Trophoblast cell (in vitro differentiated cells and primary cell): Measurements from ENCODE around the gene MDH1B.
A peak's percentile ranks its signal among the peaks of the same experiment; 100 is the strongest.

Source experiments
- DNase-seq, 2 donors: peaks; one replicate each; pipeline ENCODE4 v3.0.0-alpha.2; 2016
- H2AFZ ChIP-seq: 2 replicates; pipeline ENCODE4 v1.6.1; 2013; ENCODE audit warnings: low read length, moderate library complexity, mild to moderate bottlenecking; ENCODE audit not compliant: insufficient read depth, poor library complexity
- H2AK5ac ChIP-seq: 2 replicates; pipeline ENCODE4 v1.6.1; 2013; ENCODE audit warnings: mild to moderate bottlenecking, low read length
- H2BK120ac ChIP-seq: 2 replicates; pipeline ENCODE4 v1.6.1; 2013; ENCODE audit warnings: low read length, mild to moderate bottlenecking, moderate library complexity; ENCODE audit not compliant: insufficient read depth, poor library complexity
- H2BK12ac ChIP-seq: 2 replicates; pipeline ENCODE4 v1.6.1; 2013; ENCODE audit warnings: mild to moderate bottlenecking, low read length, moderate library complexity
- H2BK5ac ChIP-seq: 2 replicates; pipeline ENCODE4 v1.6.1; 2013; ENCODE audit warnings: low read length, low read depth, moderate library complexity, mild to moderate bottlenecking; ENCODE audit not compliant: poor library complexity
- H3K14ac ChIP-seq: 2 replicates; pipeline ENCODE4 v1.6.1; 2013; ENCODE audit warnings: mild to moderate bottlenecking, low read length
- H3K18ac ChIP-seq: 2 replicates; pipeline ENCODE4 v1.6.1; 2013; ENCODE audit warnings: mild to moderate bottlenecking, low read length
- H3K23ac ChIP-seq: 2 replicates; pipeline ENCODE4 v1.6.1; 2013; ENCODE audit warnings: low read length
- H3K27ac ChIP-seq: 2 replicates; pipeline ENCODE4 v1.5.1; 2013; ENCODE audit warnings: low read depth, mild to moderate bottlenecking, inconsistent platforms, low read length, moderate library complexity
- H3K27me3 ChIP-seq: 2 replicates; pipeline ENCODE4 v1.6.1; 2013; ENCODE audit warnings: inconsistent platforms, mild to moderate bottlenecking, low read length, moderate library complexity; ENCODE audit not compliant: insufficient read depth
- H3K36me3 ChIP-seq, 2 experiments: 1 replicate in 1 of 2; 2 replicates in 1 of 2; pipeline ENCODE4 v1.6.1; 2013; ENCODE audit warnings: low read length in 2 of 2, mild to moderate bottlenecking in 2 of 2, moderate library complexity in 1 of 2; ENCODE audit not compliant: insufficient read depth in 2 of 2, control insufficient read depth in 1 of 2
- H3K4ac ChIP-seq: 2 replicates; pipeline ENCODE4 v1.6.1; 2013; ENCODE audit warnings: low read depth, mild to moderate bottlenecking, low read length, moderate library complexity
- H3K4me1 ChIP-seq, 2 experiments: 1 replicate in 1 of 2; 2 replicates in 1 of 2; pipeline ENCODE4 v1.6.1; 2013; ENCODE audit warnings: low read length in 2 of 2, mild to moderate bottlenecking in 2 of 2, moderate library complexity in 1 of 2; ENCODE audit not compliant: insufficient read depth in 2 of 2, control insufficient read depth in 1 of 2
- H3K4me2 ChIP-seq: 2 replicates; pipeline ENCODE4 v1.6.1; 2013; ENCODE audit warnings: inconsistent platforms, mild to moderate bottlenecking, low read length, moderate library complexity
- H3K4me3 ChIP-seq: 2 replicates; pipeline ENCODE4 v1.5.1; 2013; ENCODE audit warnings: mild to moderate bottlenecking, low read depth, low read length, inconsistent platforms
- H3K79me1 ChIP-seq: one replicate; pipeline ENCODE4 v1.6.1; 2013; ENCODE audit warnings: low read length
- H3K79me2 ChIP-seq: 2 replicates; pipeline ENCODE4 v1.6.1; 2013; ENCODE audit warnings: low read length, mild to moderate bottlenecking; ENCODE audit not compliant: control insufficient read depth, insufficient read depth, poor library complexity
- H3K9ac ChIP-seq: 2 replicates; pipeline ENCODE4 v1.6.1; 2013; ENCODE audit warnings: mild to moderate bottlenecking, low read length
- H3K9me3 ChIP-seq: 2 replicates; pipeline ENCODE4 v1.6.1; 2013; ENCODE audit warnings: low read depth, mild to moderate bottlenecking, control low read depth, inconsistent platforms, low read length; ENCODE audit not compliant: insufficient read depth
- H4K12ac ChIP-seq: 2 replicates; pipeline ENCODE4 v1.6.1; 2013; ENCODE audit warnings: low read depth, mild to moderate bottlenecking, low read length, moderate library complexity
- H4K8ac ChIP-seq: 2 replicates; pipeline ENCODE4 v1.6.1; 2013; ENCODE audit warnings: low read depth, mild to moderate bottlenecking, low read length, moderate library complexity
- H4K91ac ChIP-seq: one replicate; pipeline ENCODE4 v1.6.1; 2013; ENCODE audit warnings: low read depth, mild to moderate bottlenecking, low read length, moderate library complexity
- WGBS: extraction: QIAGEN DNeasy Blood & Tissue Kit; methylation state at CpG from one replicate; pipeline ENCODE4 v1.1.7; 2013; ENCODE audit warnings: missing lambda C conversion rate; ENCODE audit not compliant: insufficient read length, insufficient coverage; ENCODE audit errors: extremely low coverage; 5-methylcytosine and 5-hydroxymethylcytosine counted together

Gene MDH1B

GRCh38 chr2:206723288-206723687, 41.8 kb downstream of the MDH1B start:
- Histone ChIP-seq H2BK12ac (no peak overlapping the region), H3K27ac (no peak overlapping the region), H3K14ac (no peak overlapping the region), H2AK5ac (no peak overlapping the region), H4K91ac (no peak overlapping the region), H4K8ac (no peak overlapping the region), H3K23ac (no peak overlapping the region), H3K27me3 (no peaks in the 10 kb centered on the region), H3K36me3 (no peaks in the 10 kb centered on the region), H3K79me1 (no peaks in the 10 kb centered on the region), H3K18ac (no peak overlapping the region), H2BK5ac (no peak overlapping the region), H3K4me3 (no peak overlapping the region), H3K9ac (no peak overlapping the region), H3K4me1 (peaks cover 0 to 5% of the 10 kb centered on the region in 2 experiments), H2AFZ (no peak overlapping the region), H4K12ac (no peak overlapping the region), H3K79me2 (no peaks in the 10 kb centered on the region), H3K4ac (no peak overlapping the region), H3K9me3 (peaks cover 2% of the 10 kb centered on the region), H2BK120ac (no peak overlapping the region), H3K4me2 (no peak overlapping the region)
- no CpG with 5 or more reads among the region's 1 CpG for WGBS
- DNase-seq, result no peak

- H3K4me2 ChIP-seq, result no peak overlapping the region
- no peak overlapping the region for H3K4ac ChIP-seq
- H3K79me2 ChIP-seq, result no peaks in the 10 kb centered on the region
- H3K27ac ChIP-seq, result peak overlapping the region; percentile 43
- H2AFZ ChIP-seq, result no peak overlapping the region
- no peak overlapping the region for H2BK120ac ChIP-seq
- H2AK5ac ChIP-seq, result no peak overlapping the region
- no CpG with 5 or more reads among the region's 4 CpGs for WGBS
- H3K79me1 ChIP-seq, result no peaks in the 10 kb centered on the region
- peak overlapping the region; percentile 78 for H2BK5ac ChIP-seq
- H4K91ac ChIP-seq, result peak overlapping the region; percentile 35
- no peak overlapping the region for H3K18ac ChIP-seq
- no peak overlapping the region for H4K8ac ChIP-seq
- H3K14ac ChIP-seq, result no peak overlapping the region
- H3K9ac ChIP-seq, result no peak overlapping the region
- H3K4me3 ChIP-seq, result no peak overlapping the region
- H3K9me3 ChIP-seq, result peaks cover 2% of the 10 kb centered on the region
- H3K23ac ChIP-seq, result no peak overlapping the region
- DNase-seq, result no peak
- H3K4me1 ChIP-seq, result peaks cover 0 to 5% of the 10 kb centered on the region in 2 experiments
- no peaks in the 10 kb centered on the region for H3K36me3 ChIP-seq
- no peak overlapping the region for H4K12ac ChIP-seq
- H3K27me3 ChIP-seq, result no peaks in the 10 kb centered on the region
- no peak overlapping the region for H2BK12ac ChIP-seq
These were observed 43.7 kb downstream of the MDH1B start for GRCh38 chr2:206721256-206721920.

DNA sequence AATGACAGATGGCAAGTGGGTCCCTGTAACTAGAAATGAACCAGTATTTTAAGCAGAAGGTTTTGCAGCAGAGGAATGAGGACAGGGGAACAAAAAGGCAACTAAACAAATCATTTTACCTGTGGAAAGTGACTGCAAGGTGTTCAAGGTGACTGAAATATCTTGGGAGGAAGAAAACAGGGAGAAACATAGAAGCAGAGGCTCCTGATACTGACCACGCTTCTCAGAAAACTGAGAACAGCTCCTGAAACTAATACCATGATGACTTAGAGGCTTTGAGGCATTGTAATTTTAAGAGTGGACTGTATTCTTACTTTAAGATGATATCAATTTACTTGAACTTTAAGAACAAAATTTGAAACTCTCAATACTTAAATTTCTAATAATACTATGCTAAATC, 46.8 kb downstream of the MDH1B start, which contains the start of gene DYTN:
TSS of gene DYTN (minus strand) at position 101 of the 400 bp plus-strand sequence. CDS start 117 bp downstream, outside the sequence.
- peaks cover 2% of the 10 kb centered on the region for H3K9me3 ChIP-seq
- H2BK12ac ChIP-seq, result no peak within 1 kb of the TSS

DNA sequence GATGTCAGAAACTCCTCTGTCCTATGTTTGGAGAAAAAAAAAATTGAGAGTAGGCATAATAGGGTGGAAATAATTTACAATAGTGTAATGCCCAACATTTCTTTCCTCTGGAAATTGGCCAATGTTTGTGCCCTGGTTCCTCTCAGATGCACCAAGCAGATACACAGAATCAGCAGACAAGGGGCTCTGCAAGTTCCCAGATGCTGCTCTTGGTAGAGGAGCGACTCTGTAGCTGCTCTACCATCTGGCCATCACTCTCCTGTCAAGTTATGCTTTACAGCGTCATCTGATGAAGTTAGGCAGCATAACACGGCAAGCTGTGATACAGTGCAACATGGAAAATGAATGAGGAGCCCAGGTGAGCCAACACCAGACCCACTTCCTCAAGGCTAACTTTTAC, 48.5 kb downstream of the MDH1B start:
- Histone ChIP-seq H3K79me1 (no peaks in the 10 kb centered on the region), H3K79me2 (no peaks in the 10 kb centered on the region), H3K23ac (no peak overlapping the region), H3K4ac (no peak overlapping the region), H4K91ac (no peak overlapping the region), H3K4me3 (no peak overlapping the region), H2AK5ac (no peak overlapping the region), H3K9ac (no peak overlapping the region), H4K12ac (no peak overlapping the region), H3K9me3 (no peaks in the 10 kb centered on the region), H3K27me3 (no peaks in the 10 kb centered on the region), H2AFZ (no peak overlapping the region), H2BK5ac (no peak overlapping the region), H2BK12ac (no peak overlapping the region), H3K4me1 (peaks cover 0 to 4% of the 10 kb centered on the region in 2 experiments), H3K4me2 (no peak overlapping the region), H3K18ac (no peak overlapping the region), H3K27ac (no peak overlapping the region), H3K36me3 (no peaks in the 10 kb centered on the region), H4K8ac (no peak overlapping the region), H2BK120ac (no peak overlapping the region), H3K14ac (no peak overlapping the region)
- DNase-seq, result no peak
- WGBS, result no CpG with 5 or more reads among the region's 3 CpGs

More for the DNA sequence above, 46.8 kb downstream of the MDH1B start, which contains the start of gene DYTN:
- Histone ChIP-seq H3K4me3 (no peak within 1 kb of the TSS), H4K91ac (no peak within 1 kb of the TSS), H4K8ac (no peak within 1 kb of the TSS), H3K79me1 (no peaks in the 10 kb centered on the region), H2AFZ (no peak within 1 kb of the TSS), H3K36me3 (no peaks in the 10 kb centered on the region), H3K4me1 (peaks cover 0 to 5% of the 10 kb centered on the region in 2 experiments), H3K4me2 (no peak within 1 kb of the TSS), H2BK120ac (no peak within 1 kb of the TSS), H3K4ac (no peak within 1 kb of the TSS), H3K79me2 (no peaks in the 10 kb centered on the region), H3K9ac (no peak within 1 kb of the TSS), H3K14ac (no peak within 1 kb of the TSS), H2BK5ac (no peak within 1 kb of the TSS), H3K27me3 (no peaks in the 10 kb centered on the region), H4K12ac (no peak within 1 kb of the TSS), H2AK5ac (no peak within 1 kb of the TSS), H3K23ac (no peak within 1 kb of the TSS), H3K27ac (no peak within 1 kb of the TSS), H3K18ac (no peak within 1 kb of the TSS)
- no CpG with 5 or more reads among the region's 1 CpG for WGBS
- no peak for DNase-seq
